ENCODE results near the gene TMEM209.

Gene TMEM209

DNA sequence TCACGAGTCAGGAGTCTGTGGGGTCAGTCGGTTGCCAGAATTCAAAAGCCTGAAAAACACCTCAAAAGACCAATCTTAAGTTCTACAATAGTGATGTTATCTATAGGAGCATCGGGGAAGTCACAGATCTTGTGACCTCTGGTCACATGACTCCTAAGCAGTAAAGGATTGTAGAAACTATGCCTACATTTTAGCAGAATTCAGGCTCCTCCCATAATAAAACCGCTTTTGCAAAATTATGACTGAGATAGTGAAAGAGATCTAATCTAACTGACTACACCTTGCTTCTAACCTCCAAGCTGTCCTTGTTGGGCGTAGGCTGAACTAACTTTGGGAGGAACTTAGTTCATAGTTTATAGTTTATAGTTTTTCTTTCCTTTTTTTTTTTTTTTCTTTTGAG is 19.0 kb upstream of the TMEM209 start:
- POLR2A ChIA-PET: no interaction called here
- no peaks in the 10 kb centered on the region for H3K36me3 ChIP-seq (ENCODE audit: control insufficient read depth in 2 of 2, insufficient read depth in 1 of 2, low read length in 2 of 2)
- H3K27ac ChIP-seq (ENCODE audit: extremely low read depth, low read depth, low read length): no peak overlapping the region
- no peaks in the 10 kb centered on the region for H3K9me3 ChIP-seq (ENCODE audit: control insufficient read depth, insufficient read depth, low read depth, low read length)
- H3K4me3 ChIP-seq (ENCODE audit: low read depth, low read length): no peak overlapping the region
- TF ChIP-seq ZNF394 (tag by site-specific recombination; IDR thresholded peaks at IDR 0.05; ENCODE audit: borderline replicate concordance) (no peak), ZNF133 (tag by site-specific recombination; IDR thresholded peaks at IDR 0.05) (no peak), ZNF664 (tag by site-specific recombination; IDR thresholded peaks at IDR 0.05) (no peak), ZNF423 (tag by site-specific recombination; IDR thresholded peaks at IDR 0.05) (no peak), ZFHX2 (tag by site-specific recombination; conservative IDR thresholded peaks at IDR 0.05) (no peak)
- CTCF ChIA-PET: no interaction called here
- H3K4me1 ChIP-seq (ENCODE audit: control insufficient read depth, insufficient read depth, low read length): no peaks in the 10 kb centered on the region

GRCh38 chr7:130223646-130224045 is 18.4 kb upstream of the TMEM209 start:
- POLR2A ChIA-PET: no interaction called here
- TF ChIP-seq GLI2 (tag by site-specific recombination; IDR thresholded peaks at IDR 0.05; ENCODE audit: borderline replicate concordance, low read depth) (no peak), KLF17 (tag by site-specific recombination; IDR thresholded peaks at IDR 0.05) (no peak), ZNF184 (tag by site-specific recombination; IDR thresholded peaks at IDR 0.05) (no peak), SP2 (tag by site-specific recombination; IDR thresholded peaks at IDR 0.05) (no peak), ZBTB17 (tag by site-specific recombination; IDR thresholded peaks at IDR 0.05) (peak; percentile 31; the same call in 1 of the 2 replicates), ZFP41 (tag by site-specific recombination; IDR thresholded peaks at IDR 0.05; ENCODE audit: borderline replicate concordance) (no peak), ZNF2 (tag by site-specific recombination; IDR thresholded peaks at IDR 0.05) (no peak)
- H3K27ac ChIP-seq (ENCODE audit: extremely low read depth, low read depth, low read length): no peak overlapping the region
- CTCF ChIA-PET: no interaction called here
- H3K36me3 ChIP-seq (ENCODE audit: control insufficient read depth in 2 of 2, insufficient read depth in 1 of 2, low read length in 2 of 2): no peaks in the 10 kb centered on the region
- H3K4me3 ChIP-seq (ENCODE audit: low read depth, low read length): no peak overlapping the region
- no peaks in the 10 kb centered on the region for H3K9me3 ChIP-seq (ENCODE audit: control insufficient read depth, insufficient read depth, low read depth, low read length)
- H3K4me1 ChIP-seq (ENCODE audit: control insufficient read depth, insufficient read depth, low read length): no peaks in the 10 kb centered on the region

DNA sequence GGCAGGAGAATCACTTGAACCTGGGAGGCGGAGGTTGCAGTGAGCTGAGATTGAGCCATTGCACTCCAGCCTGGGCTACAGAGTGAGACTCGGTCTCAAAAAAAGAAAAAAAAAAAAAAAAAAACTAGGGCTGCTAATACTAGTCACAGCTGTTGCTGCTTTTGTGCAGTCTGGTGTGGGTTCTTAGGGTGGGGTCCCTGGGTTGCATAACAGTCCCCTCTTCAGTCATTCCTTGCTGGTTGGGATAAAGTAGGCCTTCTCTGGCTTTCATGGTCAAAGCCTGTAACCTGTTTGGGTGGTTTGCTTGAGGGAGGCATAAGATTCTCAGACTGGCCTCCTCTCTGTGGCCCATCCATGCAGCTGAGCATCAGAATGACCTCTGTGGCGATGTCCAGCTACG is 16.5 kb upstream of the TMEM209 start:
- Histone ChIP-seq H3K9me3 (ENCODE audit: control insufficient read depth, insufficient read depth, low read depth, low read length) (no peaks in the 10 kb centered on the region), H3K4me1 (ENCODE audit: control insufficient read depth, insufficient read depth, low read length) (no peaks in the 10 kb centered on the region), H3K4me3 (ENCODE audit: low read depth, low read length) (no peak overlapping the region), H3K36me3 (ENCODE audit: control insufficient read depth in 2 of 2, insufficient read depth in 1 of 2, low read length in 2 of 2) (no peaks in the 10 kb centered on the region), H3K27ac (ENCODE audit: extremely low read depth, low read depth, low read length) (no peak overlapping the region)
- CTCF ChIA-PET: no interaction called here
- POLR2A ChIA-PET: interaction anchor here (1.5 kb wide), 1 partner anchor 16 kb away, joined by 6 read pairs; the partner anchor contains the start of gene TMEM209
- TF ChIP-seq, protein P1, sequence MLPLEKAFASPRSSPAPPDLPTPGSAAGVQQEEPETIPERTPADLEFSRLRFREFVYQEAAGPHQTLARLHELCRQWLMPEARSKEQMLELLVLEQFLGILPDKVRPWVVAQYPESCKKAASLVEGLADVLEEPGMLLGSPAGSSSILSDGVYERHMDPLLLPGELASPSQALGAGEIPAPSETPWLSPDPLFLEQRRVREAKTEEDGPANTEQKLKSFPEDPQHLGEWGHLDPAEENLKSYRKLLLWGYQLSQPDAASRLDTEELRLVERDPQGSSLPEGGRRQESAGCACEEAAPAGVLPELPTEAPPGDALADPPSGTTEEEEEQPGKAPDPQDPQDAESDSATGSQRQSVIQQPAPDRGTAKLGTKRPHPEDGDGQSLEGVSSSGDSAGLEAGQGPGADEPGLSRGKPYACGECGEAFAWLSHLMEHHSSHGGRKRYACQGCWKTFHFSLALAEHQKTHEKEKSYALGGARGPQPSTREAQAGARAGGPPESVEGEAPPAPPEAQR (tag by site-specific recombination; IDR thresholded peaks at IDR 0.05): no peak
- TF ChIP-seq, protein P2, sequence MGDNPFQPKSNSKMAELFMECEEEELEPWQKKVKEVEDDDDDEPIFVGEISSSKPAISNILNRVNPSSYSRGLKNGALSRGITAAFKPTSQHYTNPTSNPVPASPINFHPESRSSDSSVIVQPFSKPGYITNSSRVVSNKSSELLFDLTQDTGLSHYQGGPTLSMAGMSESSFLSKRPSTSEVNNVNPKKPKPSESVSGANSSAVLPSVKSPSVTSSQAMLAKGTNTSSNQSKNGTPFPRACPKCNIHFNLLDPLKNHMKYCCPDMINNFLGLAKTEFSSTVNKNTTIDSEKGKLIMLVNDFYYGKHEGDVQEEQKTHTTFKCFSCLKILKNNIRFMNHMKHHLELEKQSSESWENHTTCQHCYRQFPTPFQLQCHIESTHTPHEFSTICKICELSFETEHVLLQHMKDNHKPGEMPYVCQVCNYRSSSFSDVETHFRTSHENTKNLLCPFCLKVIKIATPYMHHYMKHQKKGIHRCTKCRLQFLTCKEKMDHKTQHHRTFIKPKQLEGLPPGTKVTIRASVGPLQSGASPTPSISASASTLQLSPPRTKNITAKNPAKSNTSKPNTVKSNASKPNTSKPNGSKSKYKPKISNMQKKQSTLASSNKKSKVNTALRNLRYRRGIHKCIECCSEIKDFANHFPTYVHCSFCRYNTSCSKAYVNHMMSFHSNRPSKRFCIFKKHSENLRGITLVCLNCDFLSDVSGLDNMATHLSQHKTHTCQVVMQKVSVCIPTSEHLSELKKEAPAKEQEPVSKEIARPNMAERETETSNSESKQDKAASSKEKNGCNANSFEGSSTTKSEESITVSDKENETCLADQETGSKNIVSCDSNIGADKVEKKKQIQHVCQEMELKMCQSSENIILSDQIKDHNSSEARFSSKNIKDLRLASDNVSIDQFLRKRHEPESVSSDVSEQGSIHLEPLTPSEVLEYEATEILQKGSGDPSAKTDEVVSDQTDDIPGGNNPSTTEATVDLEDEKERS (tag by site-specific recombination; IDR thresholded peaks at IDR 0.05): no peak
- TF ChIP-seq TSHZ1 (tag by site-specific recombination; IDR thresholded peaks at IDR 0.05; ENCODE audit: borderline replicate concordance): no peak
- no peak for TF ChIP-seq MYNN (tag by site-specific recombination; IDR thresholded peaks at IDR 0.05; ENCODE audit: borderline replicate concordance)
- TF ChIP-seq RBAK (tag by site-specific recombination; IDR thresholded peaks at IDR 0.05): no peak
- no peak for TF ChIP-seq ZNF792 (tag by site-specific recombination; IDR thresholded peaks at IDR 0.05)
- no peak for TF ChIP-seq ZNF10 (tag by site-specific recombination; IDR thresholded peaks at IDR 0.05)
- no peak for TF ChIP-seq ZNF223 (tag by site-specific recombination; IDR thresholded peaks at IDR 0.05)
- no peak for TF ChIP-seq ZNF324 (tag by site-specific recombination; IDR thresholded peaks at IDR 0.05)
- TF ChIP-seq ZNF571 (tag by site-specific recombination; IDR thresholded peaks at IDR 0.05): no peak
- TF ChIP-seq ZNF2 (tag by site-specific recombination; IDR thresholded peaks at IDR 0.05): no peak
- TF ChIP-seq ZNF791 (tag by site-specific recombination; IDR thresholded peaks at IDR 0.05): no peak
